Gastroesophageal sphincter (tissue), 3 donors: ENCODE results near the gene CTNND2.

Source experiments
- CTCF ChIP-seq, 4 experiments: fragments of 200-600 bp in 2 of 4; fragments of 450-650 bp in 2 of 4; sonication (generic) in 1 of 4; IDR thresholded peaks; one replicate each; pipeline ENCODE4 v1.5.1; 2017 to 2019; ENCODE audit warnings: antibody characterized with exemption in 4 of 4, mild to moderate bottlenecking in 2 of 4, moderate library complexity in 2 of 4
- POLR2A ChIP-seq, 2 donors: fragments of 450-650 bp; IDR thresholded peaks; one replicate each; pipeline ENCODE4 v1.6.1; 2017; ENCODE audit warnings: antibody characterized with exemption in 2 of 2, mild to moderate bottlenecking in 2 of 2, moderate library complexity in 1 of 2

GRCh38 chr5:11072076-11072475 lies 832.2 kb downstream of the CTNND2 start:
- TF ChIP-seq POLR2A (IDR thresholded peaks at IDR 0.05) (no peak), CTCF (IDR thresholded peaks at IDR 0.05) (no peak)
